Measurements from ENCODE around the gene DKK2.

The DKK2 gene

GRCh38 chr4:107036584-107037198, 578 bp upstream of the DKK2 start:
- Mint-ChIP-seq H3K27ac (no peak overlapping the region), H3K4me1 (ENCODE audit: low read depth) (peaks cover 28% of the 10 kb centered on the region), H3K4me3 (peak overlapping the region; percentile 76), H3K9me3 (no peaks in the 10 kb centered on the region), H3K27me3 (peaks cover 68% of the 10 kb centered on the region), H3K36me3 (ENCODE audit: low read depth) (no peaks in the 10 kb centered on the region)

- peaks cover 28% of the 10 kb centered on the region for H3K4me1 Mint-ChIP-seq (ENCODE audit: low read depth)
- no peaks in the 10 kb centered on the region for H3K9me3 Mint-ChIP-seq
- H3K27me3 Mint-ChIP-seq = peaks cover 69% of the 10 kb centered on the region
- peak overlapping the region; percentile 76 for H3K4me3 Mint-ChIP-seq
- H3K36me3 Mint-ChIP-seq (ENCODE audit: low read depth) = no peaks in the 10 kb centered on the region
- H3K27ac Mint-ChIP-seq = no peak overlapping the region
Observed at GRCh38 chr4:107034996-107035818, 906 bp downstream of the DKK2 start.

- Mint-ChIP-seq H3K27me3 (peaks cover 68% of the 10 kb centered on the region), H3K27ac (no peak overlapping the region), H3K4me1 (ENCODE audit: low read depth) (peaks cover 28% of the 10 kb centered on the region), H3K9me3 (no peaks in the 10 kb centered on the region), H3K36me3 (ENCODE audit: low read depth) (no peaks in the 10 kb centered on the region), H3K4me3 (peak overlapping the region; percentile 11)
Observed at GRCh38 chr4:107034091-107034995, 1.8 kb downstream of the DKK2 start.

GRCh38 chr4:107027379-107027778, 8.7 kb downstream of the DKK2 start:
- H3K4me3 Mint-ChIP-seq = no peak overlapping the region
- H3K9me3 Mint-ChIP-seq = peaks cover 3% of the 10 kb centered on the region
- no peaks in the 10 kb centered on the region for H3K4me1 Mint-ChIP-seq (ENCODE audit: low read depth)
- H3K36me3 Mint-ChIP-seq (ENCODE audit: low read depth) = no peaks in the 10 kb centered on the region
- H3K27me3 Mint-ChIP-seq = peaks cover 8% of the 10 kb centered on the region
- no peak overlapping the region for H3K27ac Mint-ChIP-seq

GRCh38 chr4:107018344-107018735, 17.8 kb downstream of the DKK2 start:
- no peaks in the 10 kb centered on the region for H3K27me3 Mint-ChIP-seq
- H3K4me3 Mint-ChIP-seq = no peak overlapping the region
- H3K36me3 Mint-ChIP-seq (ENCODE audit: low read depth) = no peaks in the 10 kb centered on the region
- H3K9me3 Mint-ChIP-seq = no peaks in the 10 kb centered on the region
- H3K27ac Mint-ChIP-seq = no peak overlapping the region
- no peaks in the 10 kb centered on the region for H3K4me1 Mint-ChIP-seq (ENCODE audit: low read depth)

- no peak overlapping the region for H3K27ac Mint-ChIP-seq
- H3K4me1 Mint-ChIP-seq (ENCODE audit: low read depth) = no peaks in the 10 kb centered on the region
- no peaks in the 10 kb centered on the region for H3K36me3 Mint-ChIP-seq (ENCODE audit: low read depth)
- H3K27me3 Mint-ChIP-seq = no peaks in the 10 kb centered on the region
- no peaks in the 10 kb centered on the region for H3K9me3 Mint-ChIP-seq
- H3K4me3 Mint-ChIP-seq = no peak overlapping the region
Observed at GRCh38 chr4:107017443-107018343, 18.4 kb downstream of the DKK2 start.

GRCh38 chr4:107011312-107011711, 24.8 kb downstream of the DKK2 start:
- Mint-ChIP-seq H3K27ac (no peak overlapping the region), H3K36me3 (ENCODE audit: low read depth) (no peaks in the 10 kb centered on the region), H3K27me3 (no peaks in the 10 kb centered on the region), H3K9me3 (no peaks in the 10 kb centered on the region), H3K4me1 (ENCODE audit: low read depth) (no peaks in the 10 kb centered on the region), H3K4me3 (no peak overlapping the region)

GRCh38 chr4:107009196-107009968, 26.7 kb downstream of the DKK2 start:
- H3K4me1 Mint-ChIP-seq (ENCODE audit: low read depth) = no peaks in the 10 kb centered on the region
- H3K4me3 Mint-ChIP-seq = no peak overlapping the region
- no peaks in the 10 kb centered on the region for H3K36me3 Mint-ChIP-seq (ENCODE audit: low read depth)
- H3K27me3 Mint-ChIP-seq = no peaks in the 10 kb centered on the region
- H3K9me3 Mint-ChIP-seq = no peaks in the 10 kb centered on the region
- H3K27ac Mint-ChIP-seq = no peak overlapping the region

GRCh38 chr4:107008115-107008514, 28.0 kb downstream of the DKK2 start:
- H3K4me1 Mint-ChIP-seq (ENCODE audit: low read depth) = no peaks in the 10 kb centered on the region
- H3K9me3 Mint-ChIP-seq = no peaks in the 10 kb centered on the region
- H3K27ac Mint-ChIP-seq = no peak overlapping the region
- no peaks in the 10 kb centered on the region for H3K36me3 Mint-ChIP-seq (ENCODE audit: low read depth)
- H3K4me3 Mint-ChIP-seq = no peak overlapping the region
- no peaks in the 10 kb centered on the region for H3K27me3 Mint-ChIP-seq

GRCh38 chr4:107006218-107006617, 29.9 kb downstream of the DKK2 start:
- Mint-ChIP-seq H3K4me3 (no peak overlapping the region), H3K9me3 (no peaks in the 10 kb centered on the region), H3K4me1 (ENCODE audit: low read depth) (no peaks in the 10 kb centered on the region), H3K27ac (no peak overlapping the region), H3K27me3 (no peaks in the 10 kb centered on the region), H3K36me3 (ENCODE audit: low read depth) (no peaks in the 10 kb centered on the region)

- Mint-ChIP-seq H3K27me3 (no peaks in the 10 kb centered on the region), H3K9me3 (peaks cover 4% of the 10 kb centered on the region), H3K27ac (no peak overlapping the region)
Observed at GRCh38 chr4:106996490-106996889, 39.6 kb downstream of the DKK2 start.

GRCh38 chr4:106993827-106994226, 42.3 kb downstream of the DKK2 start:
- Mint-ChIP-seq H3K4me1 (ENCODE audit: low read depth) (no peaks in the 10 kb centered on the region), H3K27me3 (no peaks in the 10 kb centered on the region), H3K9me3 (peaks cover 4% of the 10 kb centered on the region), H3K4me3 (no peak overlapping the region), H3K36me3 (ENCODE audit: low read depth) (no peaks in the 10 kb centered on the region), H3K27ac (no peak overlapping the region)

More at GRCh38 chr4:106996490-106996889, 39.6 kb downstream of the DKK2 start:
- no peaks in the 10 kb centered on the region for H3K4me1 Mint-ChIP-seq (ENCODE audit: low read depth)
- no peaks in the 10 kb centered on the region for H3K36me3 Mint-ChIP-seq (ENCODE audit: low read depth)
- no peak overlapping the region for H3K4me3 Mint-ChIP-seq

GRCh38 chr4:106987311-106987710, 48.8 kb downstream of the DKK2 start:
- Mint-ChIP-seq H3K36me3 (ENCODE audit: low read depth) (no peaks in the 10 kb centered on the region), H3K4me3 (no peak overlapping the region), H3K4me1 (ENCODE audit: low read depth) (no peaks in the 10 kb centered on the region), H3K27me3 (no peaks in the 10 kb centered on the region), H3K9me3 (peaks cover 4% of the 10 kb centered on the region), H3K27ac (no peak overlapping the region)

All from stimulated activated naive CD8-positive, alpha-beta T cell treated with anti-CD3 and anti-CD28 coated beads, Interleukin-15, Interleukin-2, amounts not matched to agents 100 ng/mL and 50 ng/mL, for 24 hours (primary cell).